Stimulated activated CD8-positive, alpha-beta memory T cell treated with anti-CD3 and anti-CD28 coated beads, Interleukin-15, amount 100 ng/mL, for 48 hours (primary cell): ENCODE measurements around the gene RPL41.
"Not testable (repeated sequence)": the region's sequence is repeated elsewhere in the genome, so short reads cannot be mapped to it uniquely, and the experiment has no call there.

ENCODE experiments used
- DNase-seq, 2 donors: peaks; one replicate each; pipeline ENCODE4 v3.0.0-alpha.2; 2020; ENCODE audit warnings: low read depth in 2 of 2

RPL41 gene

DNA sequence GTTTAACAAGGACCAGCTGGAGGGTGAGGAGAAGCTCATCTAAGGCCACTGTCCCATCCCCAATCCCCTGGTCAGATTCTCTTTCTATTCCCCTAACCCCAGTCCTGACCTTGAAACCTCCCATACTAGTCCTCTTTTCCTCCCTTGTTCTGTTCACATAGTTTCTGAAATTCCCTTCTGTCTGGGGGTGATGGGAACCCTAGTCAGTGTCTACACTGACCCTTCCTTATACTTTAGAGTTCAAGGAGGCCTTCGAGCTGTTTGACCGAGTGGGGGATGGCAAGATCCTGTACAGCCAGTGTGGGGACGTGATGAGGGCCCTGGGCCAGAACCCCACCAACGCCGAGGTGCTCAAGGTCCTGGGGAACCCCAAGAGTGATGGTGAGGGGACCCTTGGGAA lies 38.4 kb downstream of the RPL41 start:
- DNase-seq = no peak

- DNase-seq = no peak
Observed at GRCh38 chr12:56155256-56155845, 38.9 kb downstream of the RPL41 start.

- DNase-seq = not testable (repeated sequence)
Observed at GRCh38 chr12:56156464-56157200, 40.2 kb downstream of the RPL41 start.

DNA sequence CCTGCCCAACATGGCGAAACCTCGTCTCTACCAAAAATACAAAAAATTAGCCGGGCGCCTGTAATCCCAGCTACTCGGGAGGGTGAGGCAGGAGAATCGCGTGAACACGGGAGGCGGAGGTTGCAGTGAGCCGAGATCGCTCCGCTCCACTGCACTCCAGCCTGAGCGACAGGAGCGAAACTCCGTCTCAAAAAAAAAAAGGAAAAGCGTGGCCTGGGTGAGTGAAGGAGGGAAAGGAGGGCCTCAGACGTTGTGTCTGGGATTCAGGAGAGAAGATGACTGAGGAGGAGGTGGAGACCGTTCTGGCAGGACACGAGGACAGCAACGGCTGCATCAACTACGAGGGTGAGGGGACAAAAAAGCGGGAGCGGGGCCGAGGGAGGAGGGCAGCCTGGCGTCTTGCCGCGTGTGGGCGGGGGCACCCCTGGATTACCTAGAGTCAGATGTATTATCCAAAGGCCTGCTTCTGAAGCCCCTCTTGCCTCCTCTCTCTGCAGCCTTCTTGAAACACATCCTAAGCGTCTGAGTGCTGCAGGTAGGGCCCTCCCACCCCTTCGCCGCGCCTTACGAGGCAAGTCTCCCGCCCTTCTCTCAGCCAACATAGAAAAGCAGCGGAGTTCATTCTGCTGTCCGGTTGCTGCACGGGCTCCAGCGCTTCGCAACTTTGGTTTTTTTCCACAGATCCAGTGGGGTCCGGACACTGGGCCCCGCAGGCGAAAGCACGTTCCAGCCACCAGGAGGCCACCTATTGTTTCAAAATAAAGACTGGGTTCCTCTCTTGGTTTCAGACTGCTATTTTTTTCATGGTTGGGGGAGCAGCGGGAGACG lies 41.0 kb downstream of the RPL41 start:
- DNase-seq = peak; percentile 33 to 37

- peak; percentile 84 to 87 for DNase-seq
Observed at GRCh38 chr12:56158029-56158925, 41.8 kb downstream of the RPL41 start, which contains the start of gene MYL6. MYL6 (plus strand) TSS chr12:56158359; CDS start chr12:56158402, 43 bp downstream.

DNA sequence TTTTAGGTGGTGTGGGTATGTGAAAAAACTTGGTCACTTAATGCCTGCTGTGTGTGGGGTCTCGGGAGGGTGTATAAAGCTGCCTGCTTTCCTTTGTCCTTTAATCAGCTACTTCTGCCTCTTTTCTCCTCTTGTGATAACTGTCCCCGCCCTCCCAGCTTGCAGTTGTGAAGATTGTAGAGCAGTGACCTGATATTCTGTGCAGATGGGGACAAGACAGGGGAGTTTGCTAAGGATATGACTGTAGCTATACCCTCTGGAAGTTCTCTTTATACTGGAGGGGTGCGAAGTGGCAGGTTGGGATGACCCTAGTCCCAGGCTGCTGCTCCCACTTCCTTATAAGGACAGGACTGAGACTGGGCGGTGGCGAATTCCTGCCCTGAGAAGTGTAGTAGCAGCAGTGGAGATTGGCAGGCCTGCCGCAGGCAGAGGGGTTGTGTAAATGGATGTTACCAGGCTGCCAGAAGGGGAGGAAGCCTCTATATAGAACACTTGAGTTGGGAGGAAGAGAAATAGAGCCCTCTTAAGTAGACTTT lies 42.6 kb downstream of the RPL41 start:
- DNase-seq = no peak

DNA sequence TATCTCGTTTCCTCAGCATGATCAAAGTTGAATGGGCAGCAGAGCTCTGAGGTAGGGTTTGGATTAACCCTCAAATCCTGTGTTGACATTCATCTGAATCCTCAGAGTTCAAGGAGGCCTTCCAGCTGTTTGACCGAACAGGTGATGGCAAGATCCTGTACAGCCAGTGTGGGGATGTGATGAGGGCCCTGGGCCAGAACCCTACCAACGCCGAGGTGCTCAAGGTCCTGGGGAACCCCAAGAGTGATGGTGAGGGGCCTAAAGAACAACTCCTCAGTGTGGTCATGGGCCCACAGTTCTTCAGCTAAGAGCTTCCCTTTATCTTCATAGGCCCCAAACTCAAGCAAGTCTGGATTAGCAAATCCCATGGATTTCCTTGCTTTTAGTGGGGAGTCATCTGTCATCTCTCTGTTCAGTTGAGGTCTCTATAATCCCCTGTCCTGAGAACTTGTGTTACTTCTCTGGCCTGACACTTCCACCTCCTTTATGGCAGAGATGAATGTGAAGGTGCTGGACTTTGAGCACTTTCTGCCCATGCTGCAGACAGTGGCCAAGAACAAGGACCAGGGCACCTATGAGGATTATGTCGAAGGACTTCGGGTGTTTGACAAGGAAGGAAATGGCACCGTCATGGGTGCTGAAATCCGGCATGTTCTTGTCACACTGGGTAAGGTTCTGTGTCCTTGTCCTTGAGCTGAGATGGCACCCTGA lies 43.2 kb downstream of the RPL41 start:
- no peak for DNase-seq

DNA sequence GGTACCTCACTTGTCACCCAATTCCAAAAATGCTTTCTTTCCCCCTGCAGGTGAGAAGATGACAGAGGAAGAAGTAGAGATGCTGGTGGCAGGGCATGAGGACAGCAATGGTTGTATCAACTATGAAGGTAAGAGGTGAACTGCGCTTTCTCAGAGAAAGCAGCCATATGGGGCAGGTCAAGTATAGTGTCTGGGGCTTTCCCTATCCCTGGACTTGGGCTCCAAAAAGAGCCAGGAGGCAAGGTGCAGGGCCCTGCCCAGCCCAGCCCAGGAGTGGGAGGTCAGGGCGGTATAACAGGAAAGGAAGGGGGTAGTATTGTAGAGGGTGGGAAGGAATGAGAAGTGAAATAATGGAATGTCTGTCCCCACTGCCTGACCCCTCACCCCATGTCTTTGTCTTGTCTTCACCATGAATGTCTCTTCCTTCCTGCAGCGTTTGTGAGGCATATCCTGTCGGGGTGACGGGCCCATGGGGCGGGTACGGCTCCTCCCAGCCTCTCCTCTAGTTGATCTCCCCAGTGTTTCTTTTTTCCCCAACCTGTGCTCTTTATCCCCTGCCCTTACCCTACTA lies 43.8 kb downstream of the RPL41 start:
- DNase-seq = peak; percentile 20 to 25

DNA sequence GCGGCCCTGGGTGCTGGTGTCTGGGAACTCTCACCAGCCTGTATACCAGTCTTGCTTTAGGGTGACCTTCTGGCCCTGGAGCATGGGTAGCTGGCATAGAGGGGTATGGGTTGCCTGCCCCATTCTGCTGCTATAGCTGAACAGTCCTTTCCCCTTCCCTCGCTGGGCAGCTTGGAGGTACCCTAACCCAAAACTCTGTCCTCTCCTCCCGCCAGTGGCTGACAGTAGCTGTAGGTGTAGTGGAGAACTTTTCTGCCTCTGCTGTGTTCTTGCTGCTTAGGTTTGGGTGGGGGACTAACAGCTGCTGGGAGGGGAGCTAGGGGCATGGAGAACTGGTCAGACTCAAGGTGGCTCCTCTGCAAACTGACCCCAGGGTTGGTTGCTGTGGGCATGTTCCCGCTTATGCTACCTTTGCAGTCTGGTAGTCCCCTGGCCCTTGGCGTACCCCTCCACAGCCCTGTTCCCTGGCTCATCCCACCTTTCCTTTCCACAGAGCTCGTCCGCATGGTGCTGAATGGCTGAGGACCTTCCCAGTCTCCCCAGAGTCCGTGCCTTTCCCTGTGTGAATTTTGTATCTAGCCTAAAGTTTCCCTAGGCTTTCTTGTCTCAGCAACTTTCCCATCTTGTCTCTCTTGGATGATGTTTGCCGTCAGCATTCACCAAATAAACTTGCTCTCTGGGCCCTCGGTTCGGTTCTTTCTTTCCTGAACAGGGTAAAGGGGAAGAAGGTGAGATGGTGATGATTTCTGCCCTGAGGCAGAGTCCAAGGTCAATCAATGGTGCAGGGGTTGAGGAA lies 44.7 kb downstream of the RPL41 start:
- DNase-seq = no peak

GRCh38 chr12:56161690-56162351 lies 45.4 kb downstream of the RPL41 start:
- no peak for DNase-seq

DNA sequence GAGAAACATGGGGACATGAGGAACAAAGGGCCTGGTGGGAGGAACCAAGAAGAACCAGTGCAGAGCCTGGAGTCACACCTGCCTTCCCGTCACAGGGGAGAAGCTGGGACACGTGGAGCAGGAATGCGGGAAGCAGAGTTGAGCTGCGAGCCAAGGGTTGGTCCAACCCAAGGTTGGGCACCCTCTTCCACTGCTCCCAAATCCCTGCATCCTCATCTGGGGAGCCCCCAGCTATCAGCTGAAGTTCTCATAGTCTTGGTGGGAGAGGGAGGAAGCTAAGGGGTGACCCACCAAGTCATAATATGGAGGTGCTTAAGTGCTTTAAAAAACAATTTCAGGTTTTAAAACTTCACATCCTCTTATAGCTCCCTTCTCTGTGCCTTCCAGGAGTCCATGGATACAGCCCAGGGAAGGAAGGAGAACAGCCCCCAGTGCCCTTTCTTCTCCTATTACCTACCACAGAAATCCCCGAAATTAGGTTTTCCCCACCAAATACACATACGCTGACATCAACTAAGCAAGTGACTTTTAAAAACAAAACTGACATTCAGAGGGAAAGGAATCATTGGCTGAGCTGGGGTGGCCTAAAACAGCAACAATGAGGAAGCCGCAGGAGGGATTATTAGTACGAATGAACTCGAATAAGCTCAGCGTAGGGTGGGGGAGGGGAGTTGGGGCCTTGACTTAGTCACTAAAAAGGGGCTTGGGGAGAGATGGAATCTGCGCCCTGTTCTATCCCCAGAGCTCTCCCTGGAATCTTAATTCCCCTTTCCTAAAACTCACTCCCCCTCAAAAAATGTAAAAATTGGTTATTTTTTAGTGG lies 46.2 kb downstream of the RPL41 start:
- no peak for DNase-seq

DNA sequence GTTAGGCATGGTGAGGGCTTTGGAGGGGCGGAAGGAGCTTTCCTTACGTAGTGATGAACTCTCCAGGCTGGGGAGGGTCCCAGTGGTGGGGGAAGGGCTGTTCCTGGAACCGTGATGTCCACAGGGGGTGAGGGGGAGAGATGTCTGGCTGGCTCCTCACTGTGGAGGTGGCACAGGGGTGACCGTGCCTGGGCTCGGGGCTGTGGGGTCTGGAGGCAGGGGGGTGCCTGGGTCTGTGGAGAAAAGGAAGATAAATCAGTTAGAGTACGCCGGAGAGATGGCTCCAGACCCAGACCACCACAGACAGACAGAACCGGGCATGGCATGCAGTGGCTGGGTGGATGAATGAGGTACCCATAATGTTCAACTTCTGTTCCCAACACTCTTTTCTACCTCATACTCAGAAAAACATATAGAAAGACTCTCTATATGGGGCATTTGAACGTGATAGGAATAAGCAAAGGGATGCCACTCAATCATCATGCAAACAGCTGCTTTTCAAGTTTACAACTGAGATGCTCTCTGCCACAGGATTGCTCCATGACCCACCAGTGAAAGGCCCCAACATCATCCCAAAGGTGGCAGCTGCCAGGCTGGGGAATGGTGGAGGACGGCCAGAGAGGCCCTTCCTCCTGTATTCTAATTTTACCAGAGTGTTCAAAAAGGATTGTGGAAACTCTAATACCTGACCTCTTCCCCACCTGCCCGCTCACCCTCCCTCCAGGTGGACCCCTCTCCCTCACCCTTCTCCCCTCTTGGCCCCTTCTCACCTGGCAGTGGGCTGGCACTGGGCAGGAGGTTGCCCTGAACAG lies 47.3 kb downstream of the RPL41 start:
- DNase-seq = no peak

DNA sequence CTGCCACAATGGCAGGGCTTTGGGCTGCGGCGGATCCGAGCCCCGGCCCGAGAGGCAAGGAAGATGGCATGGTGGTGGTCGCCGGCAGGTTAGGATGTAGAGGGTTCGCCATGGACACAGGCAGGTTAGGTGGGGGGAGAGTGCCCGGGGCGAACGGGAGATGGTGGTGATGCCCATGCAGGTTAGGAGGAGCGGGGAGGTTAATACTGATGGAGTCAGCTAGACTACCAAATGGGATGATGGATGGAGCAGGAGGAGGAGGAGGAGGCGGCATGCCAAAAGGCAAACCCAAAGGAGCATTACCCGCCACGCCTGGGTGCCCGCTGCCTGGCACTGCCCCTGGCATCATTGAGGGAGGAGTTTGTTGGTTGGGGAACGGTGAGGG lies 47.9 kb downstream of the RPL41 start:
- no peak for DNase-seq

GRCh38 chr12:56165369-56165768 lies 48.9 kb downstream of the RPL41 start:
- DNase-seq = no peak
